HG03064 (cell line): ENCODE data around the gene FAM20C.

Experiments used
- ATAC-seq: cut with Tn5 transposase; IDR thresholded peaks from one replicate; pipeline ENCODE4 v1.9.1; 2021; ENCODE audit warnings: low read depth; ENCODE audit not compliant: unreplicated experiment

The FAM20C gene

DNA sequence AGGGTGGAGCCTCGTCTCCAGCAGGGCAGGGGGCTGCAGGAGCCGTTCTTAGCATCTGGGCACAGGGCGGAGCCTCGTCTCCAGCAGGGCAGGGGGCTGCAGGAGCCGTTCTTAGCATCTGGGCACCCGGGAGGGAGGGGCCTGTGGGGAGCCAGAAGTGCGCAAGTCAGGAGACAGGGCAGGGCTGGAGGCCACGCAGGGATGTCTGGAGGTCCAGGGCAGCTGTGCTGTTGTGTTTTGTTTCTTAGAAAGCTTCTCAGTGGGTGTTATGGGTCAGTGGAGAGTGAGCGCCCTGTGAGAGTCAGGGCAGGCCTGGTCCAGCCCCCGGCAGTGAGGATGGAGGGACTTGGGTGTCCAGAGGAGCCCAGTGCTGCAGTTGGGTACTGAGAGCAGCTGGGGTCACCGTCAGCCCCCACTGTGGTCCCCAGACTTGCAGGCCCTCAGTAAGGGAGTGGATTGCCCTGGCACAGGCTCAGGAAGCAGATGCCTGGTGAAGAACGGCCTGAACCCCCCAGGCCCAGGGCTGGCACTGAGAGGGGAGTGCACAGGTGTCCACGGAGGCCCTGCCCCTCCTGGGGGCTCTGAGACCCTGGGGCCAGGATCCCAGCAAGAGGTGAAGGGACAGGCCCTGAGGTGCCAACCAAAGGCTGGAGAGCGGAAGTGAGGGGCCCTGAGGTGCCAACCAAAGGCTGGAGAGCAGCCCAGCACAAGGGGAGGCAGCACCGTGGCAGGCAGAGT is 29.8 kb downstream of the FAM20C start:
- ATAC-seq = no peak

GRCh38 chr7:222716-223041 is 30.3 kb downstream of the FAM20C start:
- no peak for ATAC-seq

GRCh38 chr7:223118-223800 is 30.9 kb downstream of the FAM20C start:
- no peak for ATAC-seq

DNA sequence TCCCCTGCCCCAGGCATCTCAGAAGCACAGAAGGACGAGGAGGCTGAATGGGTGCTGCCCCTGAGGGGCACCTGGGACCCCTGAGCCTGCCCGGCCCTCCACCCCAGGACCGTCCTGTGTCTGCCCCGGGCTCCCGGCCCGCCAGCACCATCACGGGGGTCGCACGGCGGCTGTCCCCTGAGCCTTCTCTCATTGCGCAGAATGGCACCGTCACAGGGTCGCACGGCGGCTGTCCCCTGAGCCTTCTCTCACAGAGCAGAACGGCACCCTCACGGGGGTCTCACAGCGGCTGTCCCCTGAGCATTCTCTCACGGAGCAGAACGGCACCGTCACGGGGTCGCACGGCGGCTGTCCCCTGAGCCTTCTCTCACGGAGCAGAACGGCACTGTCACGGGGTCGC is 31.5 kb downstream of the FAM20C start:
- no peak for ATAC-seq

DNA sequence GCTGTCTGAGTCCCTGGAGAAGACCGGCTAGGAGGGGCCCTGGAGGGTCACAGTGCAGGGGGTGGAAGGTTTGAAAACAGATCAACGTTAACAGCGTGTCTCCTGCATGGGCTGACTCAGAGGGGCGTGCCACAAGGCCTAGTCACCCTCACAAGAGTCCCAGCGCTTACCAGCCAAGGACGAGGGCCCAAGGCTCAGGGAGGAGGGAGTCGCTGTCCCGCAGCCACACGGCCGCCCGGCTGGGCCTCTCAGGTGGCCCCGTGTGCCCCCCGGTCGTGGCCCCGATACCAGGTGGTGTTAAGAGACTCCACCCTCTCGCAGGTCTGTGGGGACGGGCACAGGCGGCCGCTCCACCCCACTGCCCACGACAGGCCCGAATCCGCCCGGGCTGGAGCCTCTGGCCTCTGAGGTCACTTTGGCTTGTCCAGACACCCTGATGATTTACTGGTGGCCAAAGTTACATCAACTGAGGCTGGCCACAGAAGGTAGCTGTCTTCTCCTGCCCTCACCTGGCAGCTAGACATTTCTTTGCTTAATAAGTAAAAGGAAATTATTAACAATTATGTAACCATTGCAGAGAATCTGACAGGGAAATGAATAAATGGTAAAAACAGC is 34.0 kb downstream of the FAM20C start:
- no peak for ATAC-seq

GRCh38 chr7:227926-228325 is 35.6 kb downstream of the FAM20C start:
- no peak for ATAC-seq

GRCh38 chr7:228610-229009 is 36.2 kb downstream of the FAM20C start:
- ATAC-seq = no peak

GRCh38 chr7:229184-229964 is 37.0 kb downstream of the FAM20C start:
- ATAC-seq = no peak

DNA sequence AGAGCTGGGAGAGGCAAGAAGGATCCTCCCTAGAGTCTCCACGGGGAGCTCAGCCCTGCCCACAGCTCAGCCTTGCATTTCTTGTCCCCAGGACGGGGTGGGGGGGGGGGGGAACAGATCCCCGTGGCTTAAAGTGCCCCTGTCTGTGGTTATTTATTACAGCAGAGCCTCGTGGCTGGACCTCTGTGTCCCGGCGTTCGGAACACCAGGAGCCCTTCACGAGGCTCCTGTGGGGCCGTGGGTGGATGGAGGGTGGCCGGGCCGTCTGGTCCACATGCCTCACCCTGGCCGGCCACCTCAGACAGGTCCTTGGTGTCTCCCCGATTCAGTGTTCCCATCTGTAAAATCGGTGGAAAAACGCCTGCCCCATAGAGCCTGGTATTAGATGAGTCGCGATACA is 37.9 kb downstream of the FAM20C start:
- no peak for ATAC-seq

GRCh38 chr7:231030-231857 is 38.9 kb downstream of the FAM20C start:
- ATAC-seq = no peak

GRCh38 chr7:231858-232246 is 39.5 kb downstream of the FAM20C start:
- no peak for ATAC-seq

- no peak for ATAC-seq
These were observed 40.3 kb downstream of the FAM20C start for GRCh38 chr7:232410-233248.

DNA sequence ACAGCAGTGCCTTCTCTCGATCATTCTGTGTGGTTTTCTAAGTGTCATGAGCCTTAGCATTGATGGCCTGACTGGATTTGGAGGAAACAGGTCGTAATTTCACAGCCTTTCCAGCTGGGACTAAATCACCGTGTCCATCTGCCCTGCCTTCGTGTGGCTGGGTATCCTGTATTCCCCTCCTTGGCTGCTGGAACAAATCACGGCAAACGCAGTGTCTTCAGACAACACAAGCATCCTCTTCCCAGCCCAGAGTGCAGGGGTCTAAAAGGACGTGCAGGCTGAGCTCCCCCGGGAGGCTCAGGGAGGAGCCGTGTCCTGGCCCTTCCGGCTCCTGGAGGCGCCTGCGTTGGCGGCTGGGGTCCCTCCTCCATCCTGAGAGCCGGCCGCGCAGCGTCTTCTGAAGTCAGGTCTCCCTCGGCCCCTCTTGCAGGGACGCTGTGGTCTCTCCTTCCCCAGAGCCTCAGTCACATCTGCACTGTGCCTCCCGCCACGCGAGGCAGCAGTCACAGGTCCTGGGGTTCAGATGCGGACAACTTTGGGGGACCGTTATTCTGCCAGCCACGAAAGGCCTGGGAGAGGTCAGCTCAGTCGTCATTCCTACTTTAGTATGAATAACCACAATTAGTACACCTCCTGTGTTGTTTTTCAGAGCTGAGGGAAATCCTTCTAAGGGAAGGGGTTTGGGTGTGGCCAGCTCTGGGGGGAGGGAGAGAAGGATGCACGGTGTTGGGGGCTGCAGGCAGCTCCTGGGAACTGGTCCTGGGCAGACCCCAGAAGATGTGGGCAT is 41.1 kb downstream of the FAM20C start:
- no peak for ATAC-seq

DNA sequence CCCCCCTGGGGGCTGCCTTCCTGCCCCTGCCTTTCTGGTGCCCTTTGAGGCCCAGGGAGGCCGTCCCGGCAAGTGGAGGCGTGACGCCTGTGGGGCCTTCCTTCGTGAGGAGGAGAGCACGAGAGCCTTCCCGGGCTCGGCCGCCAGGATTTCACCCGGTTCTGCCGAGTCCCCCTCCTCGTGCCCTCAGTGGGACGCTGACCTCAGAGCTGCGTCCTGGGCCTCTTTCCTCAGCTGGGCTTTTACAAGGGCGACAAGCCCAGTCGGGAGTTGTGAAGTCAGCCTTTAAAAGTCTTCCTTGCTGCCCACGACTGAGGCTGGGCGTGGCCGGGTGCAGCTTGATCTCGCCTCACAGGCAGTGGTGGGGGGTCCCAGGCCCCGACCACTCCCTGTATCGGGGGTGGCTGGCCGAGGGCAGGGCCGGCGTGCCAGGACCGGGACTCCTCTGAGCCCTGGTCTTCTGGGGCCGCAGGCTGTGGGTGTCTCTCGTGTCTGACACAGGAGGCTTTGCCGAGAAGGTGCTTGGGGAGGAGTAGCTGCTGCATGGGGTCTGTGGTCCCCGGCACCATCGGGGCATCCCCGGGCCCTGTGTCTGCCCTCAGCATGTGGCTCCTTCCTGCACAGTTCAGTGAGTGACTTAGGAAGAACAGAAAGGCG is 41.8 kb downstream of the FAM20C start:
- ATAC-seq = no peak

DNA sequence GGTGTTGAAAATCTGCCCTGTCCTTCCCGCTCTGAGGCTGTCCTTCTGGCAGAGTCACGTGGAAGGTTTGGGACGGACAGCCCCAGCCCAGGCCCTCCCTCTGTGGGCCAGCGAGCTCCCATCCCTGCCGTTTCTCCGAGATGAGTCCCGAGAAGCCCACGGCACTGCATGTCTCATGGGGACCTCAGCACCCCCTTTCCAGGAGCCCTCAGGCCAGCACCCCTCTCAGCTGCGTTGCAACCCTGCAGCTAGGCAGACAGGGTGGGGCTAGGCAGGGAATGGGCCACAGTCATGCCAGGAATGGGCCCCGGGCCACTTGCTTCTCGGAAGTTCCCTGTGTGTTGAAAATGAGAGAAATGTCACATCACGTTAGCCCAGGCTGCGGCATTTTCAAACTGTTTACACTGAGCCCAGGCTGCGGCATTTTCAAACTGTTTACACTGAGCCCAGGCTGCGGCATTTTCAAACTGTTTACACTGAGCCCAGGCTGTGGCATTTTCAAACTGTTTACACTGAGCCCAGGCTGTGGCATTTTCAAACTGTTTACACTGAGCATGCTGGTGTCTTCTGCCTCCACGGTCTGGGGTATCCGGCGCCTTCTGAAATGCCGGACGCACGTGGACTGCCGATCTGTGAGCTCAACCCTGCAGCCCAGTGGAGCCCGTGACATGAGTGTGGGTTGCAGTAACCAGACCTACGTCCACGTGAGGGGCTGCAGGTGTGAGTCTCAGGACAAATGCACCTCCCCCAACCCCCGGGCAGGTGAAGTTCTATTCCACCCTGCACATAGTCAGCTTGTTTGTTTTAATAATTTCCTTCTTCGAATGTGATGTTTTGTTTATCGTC is 42.6 kb downstream of the FAM20C start:
- ATAC-seq = no peak

- no peak for ATAC-seq
These were observed 43.4 kb downstream of the FAM20C start for GRCh38 chr7:235576-236395.

GRCh38 chr7:236967-237366 is 44.6 kb downstream of the FAM20C start:
- no peak for ATAC-seq
